HG03108 (cell line): ENCODE results near the gene STX3.
"Not testable (repeated sequence)": the region's sequence is repeated elsewhere in the genome, so short reads cannot be mapped to it uniquely, and the experiment has no call there.

Source experiments
- ATAC-seq: cut with Tn5 transposase; IDR thresholded peaks from one replicate; pipeline ENCODE4 v1.9.1; 2021; ENCODE audit warnings: moderate library complexity; ENCODE audit not compliant: unreplicated experiment

Gene STX3

DNA sequence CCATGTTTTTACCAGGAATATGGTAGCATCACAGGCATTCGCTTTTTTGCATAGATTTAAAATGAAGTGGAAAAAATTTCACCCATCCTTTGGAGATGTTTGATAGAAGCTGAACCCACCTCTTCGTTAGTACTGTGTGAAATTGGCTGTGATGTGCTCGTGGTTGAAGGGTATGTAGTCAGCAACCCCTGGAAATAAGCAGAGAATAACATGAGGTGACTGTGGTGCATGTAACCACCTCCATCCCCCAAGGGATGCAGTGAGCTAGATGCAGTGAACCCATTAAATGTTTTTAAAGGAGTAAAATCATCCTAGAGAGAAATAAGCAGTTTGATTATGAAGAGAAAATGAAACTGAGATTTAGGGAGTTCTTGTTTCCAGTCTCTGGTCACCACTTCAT is 74.2 kb downstream of the STX3 start:
- no peak for ATAC-seq

DNA sequence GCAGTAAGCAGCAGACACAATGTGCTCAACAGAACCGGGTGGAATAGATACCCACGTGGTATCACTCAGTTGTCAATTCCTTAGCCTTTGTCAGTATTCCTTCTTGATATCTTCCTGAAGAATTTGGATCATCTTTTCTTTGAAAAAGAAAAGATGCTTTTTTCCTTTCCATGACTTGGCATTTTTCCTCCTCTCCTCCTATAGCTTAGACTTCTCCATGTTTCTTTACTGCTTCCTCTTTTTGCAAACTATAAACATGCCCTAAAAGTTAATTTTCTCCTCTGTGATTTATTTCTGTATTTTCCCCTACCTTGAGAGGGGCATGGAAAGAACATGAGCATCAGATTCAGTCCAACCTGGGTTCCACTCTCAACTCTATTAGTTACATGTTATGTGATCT is 78.4 kb downstream of the STX3 start:
- ATAC-seq = no peak

DNA sequence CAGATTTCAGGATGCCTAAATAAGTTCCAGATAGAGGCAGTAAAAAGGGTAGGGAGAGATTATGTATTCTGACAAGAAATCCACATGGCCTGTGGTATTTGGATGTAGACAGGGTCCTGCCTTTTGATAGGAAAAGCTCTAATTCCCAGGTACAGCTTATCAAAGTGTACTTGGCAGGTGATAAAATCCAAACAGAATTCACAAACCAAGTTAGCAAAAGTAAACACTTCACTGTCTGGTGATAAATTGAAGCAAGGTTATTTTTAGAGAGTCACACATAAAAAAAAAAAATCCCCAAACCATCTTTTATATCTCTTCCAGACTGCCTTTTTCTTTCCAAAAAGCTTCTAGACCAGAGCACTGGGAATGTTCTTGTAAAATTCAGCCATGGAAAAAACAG is 84.4 kb downstream of the STX3 start:
- ATAC-seq = no peak

DNA sequence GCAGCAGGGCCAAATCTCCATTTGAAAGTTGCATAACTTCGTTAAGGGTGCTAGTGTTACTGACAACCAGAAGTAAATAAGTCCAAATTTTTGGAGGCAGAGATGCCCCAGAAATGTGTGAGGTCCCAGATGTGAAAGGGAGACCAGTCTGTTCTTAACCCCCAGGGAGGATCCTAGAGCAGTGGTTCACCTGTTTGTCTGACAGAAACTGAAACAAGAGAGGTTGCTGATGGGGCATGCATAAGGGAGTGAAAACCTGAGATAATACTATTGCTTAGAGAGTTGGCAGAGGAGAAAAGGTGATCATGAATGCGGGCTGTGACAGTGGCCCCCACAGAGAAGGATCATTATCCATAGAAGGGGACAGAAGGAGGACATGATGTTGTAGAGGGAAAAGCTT is 86.3 kb downstream of the STX3 start:
- ATAC-seq = no peak

DNA sequence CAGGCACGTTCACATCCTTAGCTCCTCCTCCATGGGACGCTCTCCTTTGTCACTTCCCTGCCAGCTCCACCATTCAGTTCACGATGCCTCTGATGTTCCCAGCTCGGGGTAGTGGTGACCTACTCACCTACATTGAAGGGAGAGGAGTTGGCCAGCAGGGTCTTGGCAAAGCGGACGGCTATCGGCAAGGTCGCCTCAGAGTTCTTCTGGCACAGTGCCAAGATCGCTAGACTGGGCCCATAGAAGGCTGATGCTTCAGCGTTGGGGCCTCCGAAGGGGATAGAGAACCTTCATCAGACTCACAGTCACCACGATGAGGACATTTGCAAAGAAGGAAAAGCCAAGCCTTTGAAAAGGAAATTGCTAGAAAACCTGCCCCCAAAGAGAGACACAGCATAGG is 87.1 kb downstream of the STX3 start:
- ATAC-seq = no peak

DNA sequence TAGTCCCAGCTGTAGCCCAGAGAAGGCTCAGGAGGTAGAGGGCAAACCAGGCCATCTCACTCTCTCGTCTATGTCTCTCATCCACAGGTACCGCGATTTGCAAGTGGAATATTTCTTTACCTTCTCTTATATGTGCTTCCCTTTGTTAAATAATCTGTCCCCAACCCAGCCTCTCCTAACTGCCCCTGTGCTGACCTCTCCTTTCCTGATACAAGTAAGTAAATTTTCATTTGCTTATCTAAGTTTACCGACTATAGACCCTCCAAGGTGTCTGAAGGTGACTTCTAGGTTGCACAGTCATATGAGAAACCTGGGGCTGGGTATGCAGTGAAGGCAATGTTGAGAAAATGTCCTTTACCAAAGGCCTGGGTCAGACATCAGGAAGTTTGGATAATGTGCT is 90.2 kb downstream of the STX3 start, which contains the start of gene CBLIF:
Gene CBLIF, minus strand, starts transcription at position 101 of the 400 bp plus-strand sequence. Its CDS starts 46 bp downstream, at position 55.
- ATAC-seq = no peak

DNA sequence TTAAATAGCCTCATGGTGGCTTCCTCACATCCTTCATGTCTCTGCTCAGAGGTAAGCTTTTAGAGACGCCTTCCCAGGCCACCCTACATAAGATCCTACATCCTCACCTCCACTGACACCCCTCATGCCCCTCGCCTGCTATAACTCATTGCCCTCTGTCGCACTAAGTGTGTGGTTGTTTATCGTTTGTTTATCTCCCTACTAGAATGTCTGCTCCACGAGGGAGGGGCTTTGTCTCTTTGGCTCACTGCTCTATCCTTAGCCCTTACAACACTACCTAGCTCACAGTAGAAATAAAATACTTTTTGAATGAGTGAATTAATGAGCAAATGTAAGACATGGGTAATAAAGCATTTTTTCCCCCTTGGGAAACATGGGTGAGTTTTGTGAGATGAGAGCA is 91.4 kb downstream of the STX3 start:
- ATAC-seq = no peak

DNA sequence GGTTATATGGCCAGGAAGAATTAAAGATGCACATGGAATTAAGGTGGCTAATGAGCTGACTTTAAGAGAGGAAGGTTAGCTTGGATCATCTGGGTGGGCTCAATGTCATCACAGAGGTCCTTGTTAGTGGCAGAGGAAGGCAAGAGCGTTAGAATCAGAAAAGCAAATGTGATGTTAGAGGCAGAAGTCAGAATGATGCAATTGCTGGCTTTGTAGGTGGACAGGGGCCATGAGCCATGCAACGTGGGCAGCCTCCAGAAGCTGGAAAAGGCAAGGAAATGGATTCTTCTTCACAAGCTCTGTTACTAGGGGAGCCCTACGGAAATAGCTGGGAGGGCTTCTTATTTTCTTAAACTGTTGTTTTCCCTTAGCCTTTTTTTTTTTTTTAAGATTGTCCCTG is 92.5 kb downstream of the STX3 start:
- ATAC-seq = no peak

DNA sequence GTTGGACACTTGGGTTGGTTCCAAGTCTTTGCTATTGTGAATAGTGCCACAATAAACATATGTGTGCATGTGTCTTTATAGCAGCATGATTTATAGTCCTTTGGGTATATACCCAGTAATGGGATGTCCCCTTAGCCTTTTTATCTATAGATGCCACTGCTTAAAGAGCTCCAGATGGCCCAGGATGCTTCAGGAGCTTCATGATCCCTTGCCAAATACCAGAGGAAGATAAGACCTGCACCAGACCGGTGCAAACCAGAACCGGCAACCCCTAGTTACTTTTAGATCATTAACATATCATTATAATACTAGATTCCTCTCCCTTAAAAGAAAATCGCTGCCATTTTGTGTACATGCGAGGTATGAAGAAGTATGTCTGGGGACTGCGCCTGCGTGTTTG is 93.3 kb downstream of the STX3 start:
- ATAC-seq = not testable (repeated sequence)

DNA sequence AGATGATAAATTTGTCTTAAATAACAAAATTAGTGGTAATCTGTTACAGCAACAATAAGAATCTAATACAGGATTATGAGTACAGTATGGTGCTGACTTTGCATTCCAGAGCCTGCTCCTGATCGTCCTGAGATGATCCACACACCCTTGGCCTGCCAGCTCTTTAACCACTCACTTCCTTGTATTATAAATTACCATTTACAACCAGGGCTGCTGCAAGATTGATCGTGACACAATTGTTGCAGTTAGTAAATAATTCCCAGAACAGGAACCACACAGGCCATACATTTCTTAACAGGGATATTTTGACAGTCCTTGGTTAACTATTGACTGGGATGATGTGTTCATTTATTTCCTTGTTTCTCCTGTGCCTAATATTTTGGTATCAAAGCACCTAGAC is 94.0 kb downstream of the STX3 start:
- no peak for ATAC-seq

DNA sequence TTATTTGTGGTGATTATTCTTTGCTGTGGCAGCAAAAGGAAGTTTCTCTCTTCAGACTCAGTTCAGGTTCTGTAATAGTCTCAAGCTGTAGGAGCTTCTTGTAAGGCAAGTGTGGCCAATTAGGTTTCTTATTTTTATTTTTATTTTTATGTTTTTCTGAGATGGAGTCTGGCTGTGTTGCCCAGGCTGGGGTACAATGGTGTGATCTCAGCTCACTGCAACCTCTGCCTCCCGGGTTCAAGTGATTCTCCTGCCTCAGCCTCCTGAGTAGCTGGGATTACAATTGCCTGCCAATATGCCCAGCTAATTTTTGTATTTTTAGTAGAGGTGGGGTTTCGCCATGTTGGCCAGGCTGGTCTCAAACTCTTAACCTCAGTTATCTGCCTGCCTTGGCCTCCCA is 94.4 kb downstream of the STX3 start:
- ATAC-seq = not testable (repeated sequence)

DNA sequence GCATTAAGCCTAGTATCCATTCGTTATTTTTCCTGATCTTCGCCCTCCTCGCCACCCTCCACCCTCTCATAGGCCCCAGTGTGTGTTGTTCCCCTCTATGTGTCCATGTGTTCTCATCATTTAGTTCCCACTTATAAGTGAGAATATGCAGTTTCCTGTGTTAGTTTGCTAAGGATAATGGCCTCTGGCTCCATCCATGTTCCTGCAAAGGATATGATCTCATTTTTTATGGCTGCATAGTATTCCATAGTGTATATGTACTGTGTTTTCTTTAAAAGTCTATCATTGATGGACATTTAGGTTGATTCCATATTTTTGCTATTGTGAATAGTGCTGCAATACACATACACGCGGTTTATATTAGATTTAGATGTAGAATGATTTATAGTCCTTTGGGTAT is 96.2 kb downstream of the STX3 start:
- not testable (repeated sequence) for ATAC-seq

DNA sequence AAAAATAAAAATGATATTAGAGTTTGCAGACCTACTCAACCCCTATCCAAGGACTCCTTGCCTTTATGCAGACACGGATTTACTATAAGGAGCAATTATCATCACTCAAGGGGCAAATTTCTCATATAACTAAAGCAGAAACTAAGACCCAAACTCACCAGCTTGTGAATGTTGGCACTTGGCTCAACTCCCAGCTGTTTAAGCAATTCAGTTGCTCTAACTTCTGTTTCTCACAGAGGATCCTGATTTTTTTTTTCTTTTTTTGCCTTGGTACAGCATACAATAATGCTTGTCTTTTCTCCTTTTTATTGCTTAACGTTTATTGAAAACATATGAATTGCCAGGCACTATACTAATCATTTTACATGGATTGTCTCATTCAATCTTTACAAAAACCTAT is 99.7 kb downstream of the STX3 start:
- ATAC-seq = no peak
